Activated CD8-positive, alpha-beta memory T cell treated with anti-CD3 and anti-CD28 coated beads for 48 hours (primary cell): ENCODE data around the gene DDC.
"Not testable (repeated sequence)": the region's sequence is repeated elsewhere in the genome, so short reads cannot be mapped to it uniquely, and the experiment has no call there.

Experiments
- DNase-seq, 3 experiments: peaks; one replicate each; pipeline ENCODE4 v3.0.0-alpha.2; 2020; ENCODE audit warnings: low read depth in 2 of 3, low spot score in 2 of 3

DDC gene

GRCh38 chr7:50589364-50589763 is 24.2 kb upstream of the DDC start:
- no peak for DNase-seq

GRCh38 chr7:50588937-50589336 is 23.7 kb upstream of the DDC start:
- no peak for DNase-seq

- DNase-seq, result no peak
Observed at GRCh38 chr7:50587737-50588136, 22.5 kb upstream of the DDC start.

- DNase-seq, result no peak
Observed at GRCh38 chr7:50584793-50585408, 19.7 kb upstream of the DDC start.

- DNase-seq, result no peak
Observed at GRCh38 chr7:50584386-50584785, 19.2 kb upstream of the DDC start.

- not testable (repeated sequence) for DNase-seq
Observed at GRCh38 chr7:50583295-50583694, 18.1 kb upstream of the DDC start.

- DNase-seq, result not testable (repeated sequence)
Observed at GRCh38 chr7:50582271-50582670, 17.1 kb upstream of the DDC start.

GRCh38 chr7:50580666-50581065 is 15.5 kb upstream of the DDC start:
- DNase-seq, result not testable (repeated sequence)

- no peak for DNase-seq
Observed at GRCh38 chr7:50580057-50580456, 14.9 kb upstream of the DDC start.

- DNase-seq, result not testable (repeated sequence)
Observed at GRCh38 chr7:50578105-50578504, 12.9 kb upstream of the DDC start.

GRCh38 chr7:50577569-50577968 is 12.4 kb upstream of the DDC start:
- DNase-seq, result no peak

GRCh38 chr7:50576388-50576787 is 11.2 kb upstream of the DDC start:
- DNase-seq, result not testable (repeated sequence)

- DNase-seq, result no peak
Observed at GRCh38 chr7:50567715-50568261, 2.6 kb upstream of the DDC start.

- no peak for DNase-seq
Observed at GRCh38 chr7:50565977-50566376, 772 bp upstream of the DDC start.

GRCh38 chr7:50565559-50565916 is 333 bp upstream of the DDC start:
- DNase-seq, result no peak

- no peak for DNase-seq
Observed at GRCh38 chr7:50564171-50564570, 1.0 kb downstream of the DDC start.

GRCh38 chr7:50562136-50562535 is 3.1 kb downstream of the DDC start:
- no peak for DNase-seq

- no peak for DNase-seq
Observed at GRCh38 chr7:50560865-50561351, 4.3 kb downstream of the DDC start.

- no peak for DNase-seq
Observed at GRCh38 chr7:50559881-50560280, 5.3 kb downstream of the DDC start.

GRCh38 chr7:50558294-50559053 is 6.7 kb downstream of the DDC start:
- no peak for DNase-seq

- no peak for DNase-seq
Observed at GRCh38 chr7:50557099-50557498, 8.1 kb downstream of the DDC start.

GRCh38 chr7:50556247-50556991 is 8.8 kb downstream of the DDC start:
- DNase-seq, result no peak
